H7 (cell line): Measurements from ENCODE around the gene ZCCHC3. TPM values are rescaled to one million over a fixed set of nuclear protein-coding genes. Genes with fewer than 3 reads are reported as not detected.
"Not testable (repeated sequence)": the region's sequence is repeated elsewhere in the genome, so short reads cannot be mapped to it uniquely, and the experiment has no call there.

Experiments used
- DNase-seq: peaks from one replicate; pipeline ENCODE4 v3.0.0; 2012
- H3K27me3 ChIP-seq: 2 replicates; pipeline ENCODE4 v1.6.0; 2011; ENCODE audit warnings: mild to moderate bottlenecking, low read length; ENCODE audit not compliant: control insufficient read depth, insufficient read depth
- H3K36me3 ChIP-seq: replicated peaks from 2 replicates; pipeline ENCODE4 v1.5.1; 2011; ENCODE audit warnings: low read length; ENCODE audit not compliant: control insufficient read depth, insufficient read depth
- H3K4me3 ChIP-seq: 2 replicates; pipeline ENCODE4 v1.5.1; 2011; ENCODE audit warnings: low read depth, mild to moderate bottlenecking, control low read depth, low read length, moderate library complexity; ENCODE audit not compliant: insufficient read depth
- total RNA-seq: library from RNA; depleted of rRNA; stranded (reverse); fragments of >200 nt; shearing (Covaris generic); gene quantifications from 2 replicates; pipeline ENCODE4 v1.2.3, GENCODE V29; 2014; rRNA removed

Gene ZCCHC3
- total RNA-seq: 24.0 and 27.9 TPM in 2 replicates

GRCh38 chr20:297098-297924 is at the start of gene ZCCHC3:
ZCCHC3 (plus strand) TSS chr20:297570; CDS start chr20:297587, 17 bp downstream.
- Histone ChIP-seq H3K27me3 (peaks cover 3% of the 10 kb centered on the region), H3K4me3 (peak within 1 kb of the TSS; percentile 66), H3K36me3 (no peaks in the 10 kb centered on the region)
- peak; percentile 94 for DNase-seq

GRCh38 chr20:251354-251753 is 46.0 kb upstream of the ZCCHC3 start:
- Histone ChIP-seq H3K27me3 (peaks cover 60% of the 10 kb centered on the region), H3K36me3 (no peaks in the 10 kb centered on the region)
- no peak for DNase-seq

GRCh38 chr20:252801-253200 is 44.6 kb upstream of the ZCCHC3 start:
- Histone ChIP-seq H3K27me3 (peaks cover 68% of the 10 kb centered on the region), H3K4me3 (no peak overlapping the region), H3K36me3 (no peaks in the 10 kb centered on the region)
- DNase-seq: no peak

More at GRCh38 chr20:251354-251753, 46.0 kb upstream of the ZCCHC3 start:
- H3K4me3 ChIP-seq: no peak overlapping the region

GRCh38 chr20:253447-253846 is 43.9 kb upstream of the ZCCHC3 start:
- H3K36me3 ChIP-seq, DNase-seq, H3K4me3 ChIP-seq: not testable (repeated sequence)
- peaks cover 72% of the 10 kb centered on the region for H3K27me3 ChIP-seq

- H3K27me3 ChIP-seq: peaks cover 64% of the 10 kb centered on the region
- H3K4me3 ChIP-seq: no peak within 1 kb of the TSS
- no peak for DNase-seq
- no peaks in the 10 kb centered on the region for H3K36me3 ChIP-seq
Measured at GRCh38 chr20:257419-257818, 40.0 kb upstream of the ZCCHC3 start, which contains the start of gene DEFB132. DEFB132 (plus strand) TSS chr20:257724; CDS start chr20:257779, 55 bp downstream.

GRCh38 chr20:258269-258858 is 39.0 kb upstream of the ZCCHC3 start:
- Histone ChIP-seq H3K36me3 (no peaks in the 10 kb centered on the region), H3K4me3 (no peak overlapping the region), H3K27me3 (peaks cover 62% of the 10 kb centered on the region)
- DNase-seq: no peak

GRCh38 chr20:258963-259362 is 38.4 kb upstream of the ZCCHC3 start:
- no peaks in the 10 kb centered on the region for H3K36me3 ChIP-seq
- peak; percentile 48 for DNase-seq
- H3K4me3 ChIP-seq: no peak overlapping the region
- peaks cover 67% of the 10 kb centered on the region for H3K27me3 ChIP-seq

- Histone ChIP-seq H3K36me3 (no peaks in the 10 kb centered on the region), H3K27me3 (peaks cover 60% of the 10 kb centered on the region), H3K4me3 (no peak overlapping the region)
- DNase-seq: no peak
Measured at GRCh38 chr20:259981-260380, 37.4 kb upstream of the ZCCHC3 start.

- H3K4me3 ChIP-seq: no peak overlapping the region
- no peak for DNase-seq
- no peaks in the 10 kb centered on the region for H3K36me3 ChIP-seq
- H3K27me3 ChIP-seq: peaks cover 41% of the 10 kb centered on the region
Measured at GRCh38 chr20:263701-264100, 33.7 kb upstream of the ZCCHC3 start.

GRCh38 chr20:266596-267562 is 30.5 kb upstream of the ZCCHC3 start:
- Histone ChIP-seq H3K4me3 (peak overlapping the region; percentile 36), H3K36me3 (no peaks in the 10 kb centered on the region; the same call in 1 of the 2 replicates), H3K27me3 (peaks cover 24% of the 10 kb centered on the region)
- peak; percentile 95 for DNase-seq

- peaks cover 9% of the 10 kb centered on the region for H3K27me3 ChIP-seq
Measured at GRCh38 chr20:270517-270916, 26.9 kb upstream of the ZCCHC3 start.

GRCh38 chr20:271069-271468 is 26.3 kb upstream of the ZCCHC3 start:
- Histone ChIP-seq H3K36me3 (peaks cover 5% of the 10 kb centered on the region), H3K4me3 (no peak overlapping the region), H3K27me3 (peaks cover 7% of the 10 kb centered on the region)
- no peak for DNase-seq

More at GRCh38 chr20:270517-270916, 26.9 kb upstream of the ZCCHC3 start:
- DNase-seq: no peak
- H3K36me3 ChIP-seq: peaks cover 2% of the 10 kb centered on the region
- no peak overlapping the region for H3K4me3 ChIP-seq

GRCh38 chr20:271528-271927 is 25.8 kb upstream of the ZCCHC3 start:
- Histone ChIP-seq H3K36me3 (peaks cover 7% of the 10 kb centered on the region), H3K4me3 (no peak overlapping the region), H3K27me3 (peaks cover 3% of the 10 kb centered on the region)
- DNase-seq: no peak

GRCh38 chr20:272718-273117 is 24.7 kb upstream of the ZCCHC3 start:
- DNase-seq: no peak
- H3K4me3 ChIP-seq: no peak overlapping the region

More at GRCh38 chr20:272718-273117, 24.7 kb upstream of the ZCCHC3 start:
- H3K27me3 ChIP-seq: no peaks in the 10 kb centered on the region; the same call in none of the 2 replicates
- H3K36me3 ChIP-seq: peaks cover 9% of the 10 kb centered on the region
